Aorta (tissue), 5 donors: ENCODE measurements around the gene GMCL2. TPM values are rescaled to one million over a fixed set of nuclear protein-coding genes. Genes with fewer than 3 reads are reported as not detected.
"Not testable (repeated sequence)": the region's sequence is repeated elsewhere in the genome, so short reads cannot be mapped to it uniquely, and the experiment has no call there.

Experiments
- ATAC-seq: fragments of 200-7000 bp; cut with Tn5 transposase; one replicate; pipeline ENCODE4 v1.9.1; 2022; ENCODE audit warnings: moderate library complexity; ENCODE audit not compliant: low FRiP score
- DNase-seq, 2 donors: peaks; one replicate each; pipeline ENCODE4 v3.0.0-alpha.2; 2020
- H3K27ac ChIP-seq, 2 donors: one replicate each; pipeline ENCODE4 v1.5.1; 2013; ENCODE audit warnings: low read length in 2 of 2, mild to moderate bottlenecking in 2 of 2, moderate library complexity in 2 of 2, control low read depth in 1 of 2, inconsistent platforms in 1 of 2, low read depth in 1 of 2
- H3K27me3 ChIP-seq, 2 donors: one replicate each; pipeline ENCODE4 v1.6.1; 2013; ENCODE audit warnings: control low read depth in 1 of 2, low read length in 1 of 2, mild to moderate bottlenecking in 1 of 2, moderate library complexity in 1 of 2; ENCODE audit not compliant: insufficient read depth in 2 of 2, control insufficient read depth in 1 of 2
- H3K36me3 ChIP-seq, 2 donors: one replicate each; pipeline ENCODE4 v1.6.1; 2013; ENCODE audit warnings: control low read depth in 1 of 2, low read length in 1 of 2, mild to moderate bottlenecking in 1 of 2; ENCODE audit not compliant: insufficient read depth in 2 of 2, control insufficient read depth in 1 of 2
- H3K4me1 ChIP-seq, 2 donors: one replicate each; pipeline ENCODE4 v1.6.1; 2013; ENCODE audit warnings: low read length in 2 of 2, control low read depth in 1 of 2, mild to moderate bottlenecking in 1 of 2, moderate library complexity in 1 of 2; ENCODE audit not compliant: insufficient read depth in 2 of 2, control insufficient read depth in 1 of 2
- H3K4me3 ChIP-seq, 2 donors: one replicate each; pipeline ENCODE4 v1.5.1; 2013; ENCODE audit warnings: low read length in 2 of 2, control low read depth in 1 of 2, mild to moderate bottlenecking in 1 of 2
- H3K9me3 ChIP-seq: one replicate; pipeline ENCODE4 v1.6.1; 2013; ENCODE audit warnings: mild to moderate bottlenecking, low read length; ENCODE audit not compliant: control insufficient read depth
- WGBS, 2 donors: extraction: QIAGEN DNeasy Blood & Tissue Kit; methylation state at CpG; one replicate each; pipeline ENCODE4 v1.1.7; 2013; 5-methylcytosine and 5-hydroxymethylcytosine counted together
- intact Hi-C, 2 donors: fragments of 100-400 bp; cut with DNase I; formaldehyde crosslinking; loops; one replicate each; pipeline versions ENCODE4 v1.14.2 to v1.15.0; 2022
- polyA plus RNA-seq, 2 donors: library from polyadenylated mRNA; stranded (reverse); fragments of 200-250 nt; gene quantifications; one replicate each; pipeline ENCODE4 v1.2.3, GENCODE V29; 2013
- total RNA-seq, 2 donors: library from RNA; stranded (reverse); fragmentation: NEBNext Ultra II Directional; extraction: Animal tissue kit (Norgen Biotek cat#: 25700); gene quantifications; one replicate each; pipeline ENCODE4 v1.2.1, GENCODE V29; 2021
- donor health status: healthy with polysubstance abuse.
- donor health status: Bipolar disorder and iron deficiency.
- donor health status: DM: no; HTN: no; CAD: no.
- donor health status: DM: no; HTN: no; CAD: no.
- donor health status: DM: yes; HTN: yes; CAD: no.

The GMCL2 gene
- total and polyA plus RNA-seq, 4 donors, result not detected

- no peaks in the 10 kb centered on the region for H3K9me3 ChIP-seq
- no peaks in the 10 kb centered on the region for H3K4me1 ChIP-seq
- H3K36me3 ChIP-seq, result no peaks in the 10 kb centered on the region
- ATAC-seq (no peak), DNase-seq (peak in 1 of 2 donors; percentile 16)
- intact Hi-C loops, result no loop called here
- 83 to 85% methylated on average over 12 of the region's 12 CpGs for WGBS, 2 donors
- no peak overlapping the region for H3K27ac ChIP-seq
- peaks cover 0 to 1% of the 10 kb centered on the region in 2 donors for H3K27me3 ChIP-seq
- no peak overlapping the region for H3K4me3 ChIP-seq
Observed at GRCh38 chr5:178199581-178200434, 12.6 kb upstream of the GMCL2 start.

DNA sequence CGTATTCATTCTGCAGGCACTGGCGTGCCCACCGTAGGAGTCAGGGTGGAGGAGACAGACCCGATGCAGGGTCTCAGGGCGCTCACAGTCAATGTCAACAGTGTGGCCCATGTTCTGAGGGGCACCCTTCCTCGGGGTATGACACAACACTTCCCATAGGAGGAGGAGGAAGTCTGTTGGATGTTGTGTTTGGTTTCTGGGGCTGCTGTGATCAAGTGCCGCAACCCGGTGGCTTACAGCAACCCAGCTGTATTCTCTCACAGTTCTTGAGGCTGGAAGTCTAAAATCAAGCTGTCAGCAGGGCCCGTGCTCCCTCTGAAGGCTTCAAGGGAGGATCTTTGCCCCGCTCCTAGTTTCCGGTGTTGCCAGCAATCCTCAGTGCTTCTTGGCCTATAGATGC is 11.5 kb upstream of the GMCL2 start:
- Histone ChIP-seq H3K27me3 (no peaks in the 10 kb centered on the region), H3K27ac (no peak overlapping the region), H3K36me3 (no peaks in the 10 kb centered on the region), H3K4me1 (no peaks in the 10 kb centered on the region), H3K4me3 (no peak overlapping the region), H3K9me3 (no peaks in the 10 kb centered on the region)
- WGBS, 2 donors, result 87 to 88% methylated on average over 10 to 11 of the region's 11 CpGs
- ATAC-seq (no peak), DNase-seq (no peak)
- intact Hi-C loops, result no loop called here

DNA sequence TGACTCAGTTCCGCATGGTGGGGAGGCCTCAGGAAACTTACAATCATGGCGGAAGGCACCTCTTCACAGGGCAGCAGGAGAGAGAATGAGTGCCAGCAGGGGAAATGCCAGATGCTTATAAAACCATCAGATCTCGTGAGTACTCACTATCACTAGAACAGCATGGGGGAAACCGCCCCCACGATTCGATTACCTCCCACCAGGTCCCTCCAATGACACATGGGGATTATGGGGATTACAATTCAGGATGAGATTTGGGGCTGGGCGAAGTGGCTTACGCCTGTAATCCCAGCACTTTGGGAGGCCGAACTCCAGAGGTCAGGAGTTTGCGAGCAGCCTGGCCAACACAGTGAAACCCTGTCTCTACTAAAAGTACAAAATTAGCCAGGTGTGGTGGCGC is 11.0 kb upstream of the GMCL2 start:
- H3K4me1 ChIP-seq, H3K4me3 ChIP-seq, H3K27me3 ChIP-seq, H3K36me3 ChIP-seq, H3K9me3 ChIP-seq, intact Hi-C loops, H3K27ac ChIP-seq, DNase-seq, ATAC-seq: not testable (repeated sequence)
- 73 to 86% methylated on average over 11 of the region's 11 CpGs for WGBS, 2 donors

DNA sequence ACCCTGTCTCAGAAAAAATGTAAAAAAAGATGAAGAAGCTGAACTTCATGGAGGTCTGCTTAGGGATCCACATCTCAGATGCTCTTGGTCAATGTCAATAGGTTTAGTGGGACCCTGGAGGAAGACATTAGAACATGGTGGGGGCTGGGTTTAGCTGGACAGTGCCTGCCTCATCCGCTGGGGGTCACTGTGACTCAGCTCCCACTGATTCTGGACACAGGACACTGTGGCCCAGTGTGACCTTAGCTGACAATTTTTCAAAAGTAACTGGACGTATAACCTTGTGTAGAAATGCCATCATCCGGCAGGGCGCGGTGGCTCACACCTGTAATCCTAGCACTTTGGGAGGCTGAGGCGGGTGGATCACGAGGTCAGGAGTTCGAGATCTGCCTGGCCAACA is 9.8 kb upstream of the GMCL2 start:
- Histone ChIP-seq H3K4me3 (no peak overlapping the region), H3K27ac (no peak overlapping the region), H3K4me1 (no peaks in the 10 kb centered on the region), H3K36me3 (no peaks in the 10 kb centered on the region), H3K27me3 (no peaks in the 10 kb centered on the region), H3K9me3 (no peaks in the 10 kb centered on the region)
- no peak for DNase-seq
- WGBS, 2 donors, result 79 to 84% methylated on average over 8 of the region's 8 CpGs
- intact Hi-C loops, result no loop called here
- no peak for ATAC-seq

DNA sequence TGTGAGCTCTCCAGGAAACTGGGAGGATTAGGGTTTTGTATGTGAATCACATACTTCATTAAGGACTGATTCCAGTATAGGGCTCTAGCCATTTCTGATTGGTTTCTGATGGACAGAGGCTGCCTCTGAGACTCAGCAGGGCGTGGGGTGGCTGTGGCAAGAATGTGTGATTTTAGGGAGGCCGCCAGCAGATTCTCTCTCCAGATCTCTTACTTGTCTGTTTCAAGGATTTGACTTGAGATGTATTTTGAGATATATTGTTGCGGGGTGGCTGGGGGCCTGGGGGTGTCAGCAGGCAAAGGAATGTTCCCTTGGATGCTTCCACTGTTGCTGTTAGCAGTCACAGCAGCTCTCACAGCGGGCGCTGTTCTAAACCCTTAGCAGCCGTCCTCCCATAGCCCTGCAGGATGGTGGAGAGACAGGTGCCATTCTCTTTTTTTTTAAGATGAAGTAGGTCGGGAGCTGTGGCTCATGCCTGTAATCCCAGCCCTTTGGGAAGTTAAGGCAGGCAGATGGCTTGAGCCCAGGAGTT is 9.2 kb upstream of the GMCL2 start:
- 65 to 70% methylated on average over 7 of the region's 7 CpGs for WGBS, 2 donors
- Histone ChIP-seq H3K36me3 (no peaks in the 10 kb centered on the region), H3K4me3 (no peak overlapping the region), H3K9me3 (no peaks in the 10 kb centered on the region), H3K27ac (no peak overlapping the region), H3K4me1 (no peaks in the 10 kb centered on the region), H3K27me3 (no peaks in the 10 kb centered on the region)
- intact Hi-C loops, result no loop called here
- ATAC-seq (no peak), DNase-seq (no peak)

- ATAC-seq, result no peak
- no peaks in the 10 kb centered on the region for H3K27me3 ChIP-seq
- intact Hi-C loops, result no loop called here
- DNase-seq, result no peak
- no peaks in the 10 kb centered on the region for H3K9me3 ChIP-seq
- H3K27ac ChIP-seq, result no peak overlapping the region
- 33 to 39% methylated on average over 7 of the region's 7 CpGs for WGBS, 2 donors
- H3K36me3 ChIP-seq, result no peaks in the 10 kb centered on the region
- H3K4me3 ChIP-seq, result no peak overlapping the region
- H3K4me1 ChIP-seq, result no peaks in the 10 kb centered on the region
Observed at GRCh38 chr5:178194026-178194425, 6.9 kb upstream of the GMCL2 start.

GRCh38 chr5:178193251-178193809 is 6.2 kb upstream of the GMCL2 start:
- no peaks in the 10 kb centered on the region for H3K36me3 ChIP-seq
- WGBS, 2 donors, result 69 to 77% methylated on average over 8 of the region's 8 CpGs
- ATAC-seq (no peak), DNase-seq (no peak)
- intact Hi-C loops, result no loop called here
- H3K4me1 ChIP-seq, result no peaks in the 10 kb centered on the region
- H3K27ac ChIP-seq, result no peak overlapping the region
- H3K9me3 ChIP-seq, result no peaks in the 10 kb centered on the region
- no peak overlapping the region for H3K4me3 ChIP-seq
- H3K27me3 ChIP-seq, result no peaks in the 10 kb centered on the region

GRCh38 chr5:178192787-178193186 is 5.6 kb upstream of the GMCL2 start:
- no peaks in the 10 kb centered on the region for H3K4me1 ChIP-seq
- no peak for DNase-seq
- H3K9me3 ChIP-seq, result no peaks in the 10 kb centered on the region
- no peaks in the 10 kb centered on the region for H3K36me3 ChIP-seq
- H3K4me3 ChIP-seq, result no peak overlapping the region
- H3K27me3 ChIP-seq, result no peaks in the 10 kb centered on the region
- ATAC-seq, result no peak
- intact Hi-C loops, result no loop called here
- 89 to 91% methylated on average over 7 of the region's 7 CpGs for WGBS, 2 donors
- H3K27ac ChIP-seq, result no peak overlapping the region

- Histone ChIP-seq H3K36me3 (no peaks in the 10 kb centered on the region), H3K9me3 (no peaks in the 10 kb centered on the region), H3K4me3 (no peak overlapping the region), H3K27ac (no peak overlapping the region), H3K27me3 (no peaks in the 10 kb centered on the region), H3K4me1 (no peaks in the 10 kb centered on the region)
- DNase-seq (no peak), ATAC-seq (no peak)
- intact Hi-C loops, result no loop called here
- 78 to 84% methylated on average over 2 of the region's 2 CpGs for WGBS, 2 donors
Observed at GRCh38 chr5:178192244-178192643, 5.1 kb upstream of the GMCL2 start.
